GM18505 (cell line): Measurements from ENCODE around the gene ZNF853.
A peak's percentile ranks its signal among the peaks of the same experiment; 100 is the strongest.
"Not testable (repeated sequence)": the region's sequence is repeated elsewhere in the genome, so short reads cannot be mapped to it uniquely, and the experiment has no call there.

Source experiments
- ATAC-seq: cut with Tn5 transposase; IDR thresholded peaks from one replicate; pipeline ENCODE4 v1.9.1; 2021; ENCODE audit not compliant: unreplicated experiment
- POLR2A ChIP-seq: IDR thresholded peaks from 4 replicates; pipeline ENCODE4 v1.6.1; 2011; ENCODE audit warnings: borderline replicate concordance; ENCODE audit not compliant: insufficient read depth, insufficient read length; ENCODE audit errors: extremely low read depth

ZNF853 gene

DNA sequence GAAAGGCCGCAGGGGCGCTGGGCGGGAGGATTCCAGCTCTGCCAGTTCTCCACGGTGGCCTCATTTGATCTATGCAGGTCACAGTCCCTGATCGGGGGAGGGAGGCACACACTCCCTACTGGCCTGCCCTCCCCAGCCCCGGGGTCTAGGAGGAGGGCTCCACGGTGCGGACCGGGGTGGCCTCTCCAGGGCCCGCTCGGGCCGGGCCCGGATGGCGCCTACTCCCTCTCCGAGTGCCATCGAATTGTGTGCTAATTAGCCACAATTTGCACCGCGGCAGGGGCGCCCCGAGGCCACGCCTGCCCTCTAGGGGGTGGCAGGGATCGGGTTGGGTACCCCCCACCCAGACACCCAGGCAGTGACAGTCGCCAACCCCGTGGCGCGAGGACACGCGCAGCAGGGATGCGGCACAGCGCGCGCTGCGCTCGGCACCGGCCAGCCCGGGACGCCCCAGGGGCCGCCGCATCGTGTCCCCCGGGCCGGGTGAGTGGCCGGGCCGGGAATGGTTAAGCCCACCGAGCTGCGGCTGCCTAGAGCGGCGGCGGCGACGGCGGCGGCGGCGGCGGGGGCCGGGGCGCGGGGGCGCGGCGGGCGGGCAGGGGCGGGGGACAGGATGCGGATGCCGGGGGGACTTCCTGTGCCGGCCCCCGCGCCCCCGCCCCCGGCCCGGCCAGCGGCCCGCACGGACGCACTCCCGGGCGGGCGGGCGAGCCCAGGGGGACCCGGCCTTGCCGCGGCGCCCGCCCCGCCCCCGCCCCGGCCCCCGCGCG lies at the start of gene ZNF853:
TSS of gene ZNF853 (plus strand) at position 658 of the 770 bp plus-strand sequence. CDS start 565 bp downstream, outside the sequence.
- no peak for ATAC-seq
- TF ChIP-seq POLR2A = no peak

DNA sequence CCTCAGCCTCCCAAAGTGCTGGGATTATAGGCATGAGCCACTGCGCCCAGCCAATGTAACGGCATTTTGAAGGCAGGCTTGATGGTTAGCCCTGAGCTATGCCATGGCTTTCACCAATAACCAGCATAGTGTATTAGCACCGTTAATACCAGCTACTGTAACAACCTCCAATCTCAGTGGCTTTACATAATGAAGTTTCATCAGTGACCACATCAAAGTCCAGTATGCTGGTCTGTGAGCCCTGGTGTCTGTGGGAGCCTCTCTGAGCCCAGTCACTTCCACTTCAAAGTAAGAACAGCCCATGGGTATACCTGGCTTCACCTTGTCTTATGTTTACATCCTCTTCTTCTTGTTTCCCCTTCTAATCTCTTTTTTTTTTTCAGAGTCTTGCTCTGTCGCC lies 49.8 kb upstream of the ZNF853 start:
- no peak for ATAC-seq
- TF ChIP-seq POLR2A = no peak

DNA sequence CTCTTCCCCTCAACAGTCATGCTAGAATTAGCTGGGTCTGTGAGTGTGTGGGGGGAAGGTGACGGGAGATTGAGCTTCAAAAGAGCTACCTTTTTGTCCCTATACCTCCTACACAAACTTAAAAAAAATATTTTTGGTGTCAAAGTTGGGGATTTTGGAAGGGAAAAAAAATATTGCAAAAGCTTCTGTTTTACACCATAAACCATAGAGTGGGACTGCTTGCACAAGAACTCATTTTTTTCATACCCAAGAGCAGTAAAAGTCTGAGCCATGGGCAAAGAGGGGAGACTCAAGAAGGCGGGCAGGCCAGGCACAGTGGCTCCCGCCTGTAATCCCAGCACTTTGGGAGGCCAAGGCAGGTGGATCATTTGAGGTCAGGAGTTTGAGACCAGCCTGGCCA lies 47.5 kb upstream of the ZNF853 start:
- TF ChIP-seq POLR2A = no peak
- no peak for ATAC-seq

DNA sequence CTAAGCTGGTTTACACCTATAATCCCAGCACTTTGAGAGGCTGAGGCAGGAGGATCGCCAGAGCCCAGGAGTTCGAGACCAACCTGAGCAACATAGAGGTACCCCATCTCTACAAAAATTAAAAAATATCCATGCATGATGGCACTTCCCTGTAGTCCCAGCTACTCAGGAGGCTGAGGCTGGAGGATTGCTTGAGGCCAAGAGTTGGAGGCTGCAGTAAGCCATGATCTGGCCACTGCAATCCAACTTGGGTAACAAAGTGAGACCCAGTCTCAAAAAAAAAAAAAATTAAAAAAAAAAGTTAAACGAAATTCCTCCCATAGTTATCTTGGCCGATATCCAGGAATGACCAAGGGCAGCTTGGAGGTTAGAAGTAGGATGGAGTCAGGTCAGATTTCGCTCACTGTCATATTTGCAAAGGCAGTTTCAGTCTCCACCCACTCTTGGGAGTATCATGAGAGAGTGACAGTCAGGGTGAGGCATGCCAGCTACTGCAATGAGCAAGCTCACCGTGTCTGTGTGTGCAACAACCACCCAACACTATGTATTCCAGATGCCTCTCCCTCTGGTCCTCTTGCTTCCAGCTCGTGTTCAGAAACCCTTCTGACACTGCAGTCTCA lies 44.1 kb upstream of the ZNF853 start:
- TF ChIP-seq POLR2A = no peak
- no peak for ATAC-seq

DNA sequence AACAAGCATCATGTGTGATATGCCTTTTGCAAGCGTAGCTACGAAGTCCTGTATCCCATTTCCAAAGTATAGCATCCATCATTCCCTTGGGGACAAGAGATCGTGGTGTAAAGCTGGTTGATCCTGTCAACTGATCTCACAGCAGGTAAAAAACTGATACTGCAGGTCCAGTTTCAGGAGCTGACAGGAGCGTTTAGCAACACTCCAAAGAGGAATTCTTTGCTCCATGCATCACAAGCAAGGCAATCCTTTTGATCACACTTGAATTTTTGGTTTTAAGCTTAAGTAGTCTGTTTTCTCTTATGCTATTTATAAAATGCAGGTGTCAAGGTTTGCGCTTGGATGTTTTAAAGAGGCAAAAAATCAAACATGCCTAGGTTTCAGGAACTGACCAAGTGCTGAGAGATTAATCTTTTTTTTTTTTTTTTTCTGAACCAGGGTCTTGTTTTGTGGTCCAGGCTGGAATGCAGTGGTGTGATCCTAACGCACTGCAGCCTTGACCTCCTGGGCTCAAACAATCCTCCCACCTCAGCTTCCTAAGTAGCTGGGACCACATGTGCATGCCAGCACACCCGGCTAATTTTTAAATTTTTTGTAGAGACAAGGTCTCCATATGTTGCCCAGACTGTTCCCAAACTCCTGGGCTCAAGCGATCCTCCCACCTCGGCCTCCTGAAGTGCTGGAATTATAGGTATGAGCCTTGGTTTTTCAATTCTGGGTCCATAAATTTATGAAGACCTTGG lies 40.0 kb upstream of the ZNF853 start:
- no peak for ATAC-seq
- no peak for TF ChIP-seq POLR2A

DNA sequence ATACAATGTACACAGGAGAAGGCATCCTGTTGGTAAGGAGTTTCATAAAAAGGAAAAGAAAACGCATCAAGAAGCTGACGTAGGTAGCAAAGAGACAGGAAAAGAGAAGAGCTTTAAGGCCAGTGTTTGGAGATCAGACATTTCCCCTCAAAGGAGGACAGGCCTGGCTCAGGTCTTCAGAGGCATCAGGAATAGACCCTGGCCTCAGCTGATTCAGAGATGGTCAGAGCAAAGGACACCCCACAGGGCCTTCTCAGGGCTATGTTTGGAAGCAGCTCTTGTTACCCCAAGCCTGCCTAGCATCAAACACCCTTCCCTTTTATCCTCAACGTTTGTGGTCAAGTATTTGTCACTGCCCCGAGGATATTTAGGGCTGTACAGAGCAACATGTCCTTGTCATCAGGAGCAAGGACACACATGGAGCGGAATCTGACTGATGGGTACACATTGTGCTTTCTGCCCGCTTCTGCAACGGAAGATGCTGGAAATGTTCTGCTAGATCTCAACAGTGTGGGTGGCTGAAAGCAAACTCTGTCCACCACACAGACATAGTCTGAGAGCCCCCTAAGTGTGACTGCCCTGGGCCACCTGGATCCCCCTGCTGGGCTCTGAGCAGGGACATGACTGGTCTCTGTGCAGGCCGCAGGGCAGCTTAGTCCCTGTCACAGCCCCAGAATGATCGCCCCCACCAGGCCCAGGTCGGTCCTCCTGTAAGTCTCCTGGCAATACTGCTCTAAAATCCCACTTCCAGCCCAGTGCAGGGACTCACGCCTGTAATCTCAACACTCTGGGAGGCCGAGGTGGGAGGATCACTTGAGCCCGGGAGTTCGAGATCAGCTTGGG lies 39.2 kb upstream of the ZNF853 start:
- no peak for ATAC-seq
- TF ChIP-seq POLR2A = no peak

DNA sequence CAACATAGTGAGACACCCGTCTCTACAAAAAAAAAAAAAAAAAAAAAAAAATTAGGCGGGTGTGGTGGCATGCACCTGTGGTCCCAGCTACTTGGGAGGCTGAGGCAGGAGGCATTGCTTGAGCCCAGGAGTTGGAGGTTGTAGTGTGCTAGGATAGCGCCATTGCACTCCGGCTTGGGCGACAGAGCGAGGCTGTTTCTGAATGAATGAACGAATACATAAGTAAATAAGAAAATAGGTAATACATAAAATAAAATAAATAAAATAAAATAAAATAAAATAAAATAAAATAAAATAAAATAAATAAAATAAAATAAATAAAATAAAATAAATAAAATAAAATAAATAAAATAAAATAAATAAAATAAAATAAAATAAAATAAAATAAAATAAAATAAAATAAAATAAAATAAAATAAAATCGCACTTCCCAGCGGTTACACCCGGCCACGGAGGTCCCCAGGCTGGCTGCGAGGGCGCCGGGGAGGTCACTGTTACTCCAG lies 38.5 kb upstream of the ZNF853 start:
- ATAC-seq = not testable (repeated sequence)

DNA sequence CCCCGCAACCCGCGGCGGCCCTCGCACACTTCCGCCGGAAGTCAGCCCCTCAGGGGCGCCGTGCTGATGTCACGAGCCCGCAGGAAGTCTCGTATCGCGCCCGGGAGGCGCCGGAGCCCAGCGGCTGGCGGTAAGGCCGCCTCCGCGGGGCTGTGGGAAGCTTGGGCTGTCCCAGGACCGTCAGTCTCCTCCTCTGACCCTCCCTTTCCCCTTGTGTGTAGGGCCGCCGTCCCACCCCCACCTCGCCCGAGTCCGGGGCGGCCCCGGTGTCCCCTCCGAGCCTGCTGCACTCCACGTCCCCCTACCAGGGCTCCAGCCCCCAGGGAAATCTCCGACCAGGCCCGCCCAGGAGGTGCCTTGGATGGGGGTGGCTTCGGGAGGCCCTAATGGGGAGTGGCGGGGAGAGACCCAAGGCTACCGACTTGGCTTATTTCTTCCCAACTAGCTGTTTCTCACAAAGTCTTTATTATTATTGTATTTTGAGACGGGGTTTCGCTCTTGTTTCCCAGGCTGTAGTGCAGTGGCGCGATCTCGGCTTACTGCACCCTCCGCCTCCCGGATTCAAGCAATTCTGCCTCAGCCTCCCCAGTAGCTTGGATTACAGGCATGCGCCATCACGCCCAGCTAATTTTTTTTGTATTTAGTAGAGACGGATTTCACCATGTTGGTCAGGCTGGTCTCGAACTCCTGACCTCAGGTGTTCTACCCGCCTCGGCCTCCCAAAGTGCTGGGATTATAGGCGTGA lies 37.9 kb upstream of the ZNF853 start, which contains the start of gene ZDHHC4:
TSS of gene ZDHHC4 (plus strand) at position 86 of the 745 bp plus-strand sequence. CDS start 3,108 bp downstream, outside the sequence.
- peak; percentile 96 for TF ChIP-seq POLR2A
- peak; percentile 95 for ATAC-seq

DNA sequence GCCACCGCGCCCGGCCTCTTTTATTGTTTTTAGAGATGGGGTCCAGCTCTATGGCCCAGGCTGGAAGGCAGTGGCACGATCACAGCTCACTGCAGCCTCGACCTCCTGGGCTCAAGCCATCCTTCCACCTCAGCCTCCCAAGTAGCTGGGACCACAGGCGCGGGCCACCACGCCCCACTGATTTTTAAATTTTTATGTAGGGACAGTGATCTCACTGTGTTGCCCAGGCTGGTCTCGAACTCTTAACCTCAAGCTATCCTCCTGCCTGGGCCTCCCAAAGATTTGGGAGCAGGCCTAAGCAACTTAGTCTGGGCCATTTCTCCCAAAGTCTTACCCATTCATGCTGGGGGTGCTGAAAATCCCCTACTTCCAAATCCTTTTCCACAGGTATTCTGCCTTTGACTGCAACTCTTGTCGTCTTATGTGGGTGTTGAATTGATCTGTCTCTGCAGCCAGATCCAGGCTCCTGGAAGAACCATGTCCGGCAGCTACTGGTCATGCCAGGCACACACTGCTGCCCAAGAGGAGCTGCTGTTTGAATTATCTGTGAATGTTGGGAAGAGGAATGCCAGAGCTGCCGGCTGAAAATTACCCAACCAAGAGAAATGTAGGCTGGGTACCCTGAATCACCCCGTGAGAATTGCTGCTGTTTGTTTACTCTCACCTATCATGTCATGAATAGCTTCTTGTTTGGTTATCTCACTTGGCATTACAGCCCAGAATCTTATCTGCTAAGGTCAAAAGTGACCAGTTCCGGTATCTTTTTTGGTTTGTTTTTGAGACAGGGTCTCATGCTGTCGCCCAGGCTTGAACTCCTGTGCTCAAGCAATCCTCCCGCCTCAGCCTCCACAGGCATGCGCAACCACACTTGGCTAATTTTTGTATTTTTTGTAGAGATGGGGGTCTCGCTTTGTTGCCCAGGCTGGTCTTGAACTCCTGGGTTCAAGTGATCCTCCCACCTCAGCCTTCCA lies 37.0 kb upstream of the ZNF853 start:
- no peak for TF ChIP-seq POLR2A
- ATAC-seq = no peak

DNA sequence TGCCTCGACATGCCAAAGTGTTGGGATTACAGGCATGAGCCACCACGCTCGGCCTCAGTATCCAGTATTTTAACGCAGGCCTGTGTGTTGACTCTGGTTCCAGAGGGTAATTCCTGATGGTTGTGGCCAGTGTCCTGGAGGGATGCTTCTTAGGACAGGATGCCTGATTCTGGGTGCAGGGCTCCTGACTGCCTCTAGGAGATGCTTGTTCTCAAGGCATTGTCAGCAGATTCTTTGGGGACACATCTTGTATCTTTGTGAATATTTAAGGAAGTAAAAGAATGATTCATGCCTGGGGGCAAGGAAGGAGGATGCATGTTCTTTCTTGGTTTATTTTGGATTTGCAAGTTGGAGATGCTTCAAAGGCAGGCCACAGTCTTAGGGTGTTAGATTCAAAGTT lies 36.0 kb upstream of the ZNF853 start:
- no peak for TF ChIP-seq POLR2A
- ATAC-seq = no peak

DNA sequence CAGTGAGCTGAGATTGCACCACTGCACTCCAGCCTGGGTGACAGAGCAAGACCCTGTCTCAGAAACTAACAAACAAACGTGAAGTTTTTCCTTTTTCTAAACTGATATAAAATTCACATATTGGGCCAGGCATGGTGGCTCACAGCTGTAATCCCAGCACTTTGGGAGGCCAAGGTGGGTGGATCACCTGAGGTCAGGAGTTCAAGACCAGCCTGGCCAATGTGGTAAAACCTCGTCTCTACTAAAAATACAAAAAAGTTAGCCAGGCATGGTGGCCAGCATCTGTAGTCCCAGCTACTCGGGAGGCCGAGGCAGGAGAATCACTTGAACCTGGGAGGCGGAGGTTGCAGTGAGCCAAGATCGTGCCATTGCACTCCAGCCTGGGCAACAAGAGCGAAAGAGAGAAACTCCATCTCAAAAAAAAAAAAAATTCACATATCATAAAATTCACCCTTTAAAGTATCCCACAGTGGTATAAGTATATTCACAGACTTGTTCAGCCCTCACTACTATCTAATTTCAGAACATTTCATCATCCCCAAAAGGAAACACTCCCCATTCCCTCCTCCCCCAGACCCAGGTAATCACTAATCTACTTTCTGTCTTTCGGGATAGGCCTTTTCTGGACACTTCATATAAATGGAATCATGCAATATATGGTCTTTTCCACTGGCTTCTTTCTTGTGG lies 29.5 kb upstream of the ZNF853 start:
- not testable (repeated sequence) for ATAC-seq
